RWPE2 (cell line): ENCODE measurements around the gene UXS1.

Experiments used
- ATAC-seq: fragments of 200-7000 bp; cut with Tn5 transposase; 3 replicates; pipeline ENCODE4 v1.9.1; 2021; ENCODE audit warnings: low read depth
- DNase-seq: peaks from one replicate; pipeline ENCODE4 v3.0.0-alpha.2; 2020; ENCODE audit warnings: low spot score
- H3K27ac ChIP-seq: fragments of 450-650 bp; 2 replicates; pipeline ENCODE4 v1.5.1; 2017; ENCODE audit warnings: mild to moderate bottlenecking; ENCODE audit not compliant: poor library complexity, severe bottlenecking
- H3K27me3 ChIP-seq: fragments of 250-450 bp; sonication (Bioruptor Pico); 2 replicates; pipeline ENCODE4 v1.5.1; 2021; ENCODE audit warnings: mild to moderate bottlenecking, moderate library complexity; ENCODE audit not compliant: insufficient read depth, poor library complexity, severe bottlenecking
- H3K36me3 ChIP-seq: fragments of 250-450 bp; sonication (Bioruptor Pico); 2 replicates; pipeline ENCODE4 v1.5.1; 2020; ENCODE audit warnings: low read depth, mild to moderate bottlenecking, moderate library complexity
- H3K4me1 ChIP-seq: fragments of 250-450 bp; sonication (Bioruptor Pico); 2 replicates; pipeline ENCODE4 v1.5.1; 2021; ENCODE audit warnings: mild to moderate bottlenecking, moderate library complexity; ENCODE audit not compliant: insufficient read depth, poor library complexity, severe bottlenecking
- H3K4me3 ChIP-seq: fragments of 250-450 bp; sonication (Bioruptor Pico); 2 replicates; pipeline ENCODE4 v1.5.1; 2021; ENCODE audit warnings: mild to moderate bottlenecking, moderate library complexity; ENCODE audit not compliant: severe bottlenecking
- H3K9me3 ChIP-seq: fragments of 250-450 bp; sonication (Bioruptor Pico); 2 replicates; pipeline ENCODE4 v1.5.1; 2021; ENCODE audit warnings: mild to moderate bottlenecking, moderate library complexity; ENCODE audit not compliant: severe bottlenecking
- TF ChIP-seq, protein P1 (sequence below): fragments of 450-650 bp; IDR thresholded peaks from one replicate; pipeline ENCODE4 v1.5.1; 2017; ENCODE audit warnings: mild to moderate bottlenecking, moderate library complexity; ENCODE audit not compliant: poor library complexity, severe bottlenecking

The UXS1 gene

DNA sequence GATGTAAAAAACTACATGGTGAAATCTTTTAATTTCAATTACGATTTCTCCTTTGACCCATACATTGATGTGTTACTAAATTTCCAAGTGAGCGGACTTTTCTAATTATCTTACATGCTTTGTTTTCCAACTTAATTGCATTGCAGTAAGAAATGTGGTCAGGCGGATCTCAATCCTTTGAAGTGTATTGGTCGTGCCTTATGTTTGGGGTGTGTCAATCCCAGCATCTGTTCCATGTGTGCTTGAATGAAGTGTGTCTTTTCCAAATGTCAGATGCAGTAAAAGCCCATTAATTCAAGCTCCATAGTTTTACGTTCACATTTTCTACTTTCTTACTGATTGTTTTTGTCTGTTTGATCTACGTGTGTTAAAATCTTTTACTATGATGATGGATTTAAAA, 113.1 kb downstream of the UXS1 start:
- Histone ChIP-seq H3K27me3 (peaks cover 6% of the 10 kb centered on the region), H3K9me3 (no peaks in the 10 kb centered on the region), H3K4me3 (no peak overlapping the region), H3K36me3 (no peaks in the 10 kb centered on the region), H3K4me1 (no peaks in the 10 kb centered on the region), H3K27ac (no peak overlapping the region)
- ATAC-seq (no peak), DNase-seq (no peak)
- TF ChIP-seq, protein P1, sequence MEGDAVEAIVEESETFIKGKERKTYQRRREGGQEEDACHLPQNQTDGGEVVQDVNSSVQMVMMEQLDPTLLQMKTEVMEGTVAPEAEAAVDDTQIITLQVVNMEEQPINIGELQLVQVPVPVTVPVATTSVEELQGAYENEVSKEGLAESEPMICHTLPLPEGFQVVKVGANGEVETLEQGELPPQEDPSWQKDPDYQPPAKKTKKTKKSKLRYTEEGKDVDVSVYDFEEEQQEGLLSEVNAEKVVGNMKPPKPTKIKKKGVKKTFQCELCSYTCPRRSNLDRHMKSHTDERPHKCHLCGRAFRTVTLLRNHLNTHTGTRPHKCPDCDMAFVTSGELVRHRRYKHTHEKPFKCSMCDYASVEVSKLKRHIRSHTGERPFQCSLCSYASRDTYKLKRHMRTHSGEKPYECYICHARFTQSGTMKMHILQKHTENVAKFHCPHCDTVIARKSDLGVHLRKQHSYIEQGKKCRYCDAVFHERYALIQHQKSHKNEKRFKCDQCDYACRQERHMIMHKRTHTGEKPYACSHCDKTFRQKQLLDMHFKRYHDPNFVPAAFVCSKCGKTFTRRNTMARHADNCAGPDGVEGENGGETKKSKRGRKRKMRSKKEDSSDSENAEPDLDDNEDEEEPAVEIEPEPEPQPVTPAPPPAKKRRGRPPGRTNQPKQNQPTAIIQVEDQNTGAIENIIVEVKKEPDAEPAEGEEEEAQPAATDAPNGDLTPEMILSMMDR: no peak

DNA sequence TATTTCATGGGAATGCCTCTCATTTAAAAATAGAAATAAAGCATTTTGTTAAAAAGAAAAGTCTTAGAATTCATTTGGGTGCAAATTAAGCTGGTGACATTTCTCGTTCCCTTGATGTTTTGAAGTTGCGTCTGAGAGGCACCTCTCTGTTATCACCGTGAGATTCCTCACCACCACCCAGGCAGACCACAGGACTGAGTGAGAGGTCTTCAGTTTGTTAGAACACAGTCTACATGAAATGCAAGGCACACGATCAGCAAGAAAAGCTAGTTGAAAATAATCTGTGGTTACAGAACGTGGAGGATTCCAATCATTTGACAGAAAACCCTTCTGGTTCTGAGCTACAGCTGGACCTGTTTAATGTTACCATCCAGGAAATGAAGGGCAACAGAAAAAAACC, 116.0 kb downstream of the UXS1 start:
- no peak overlapping the region for H3K27ac ChIP-seq
- H3K4me3 ChIP-seq: no peak overlapping the region
- H3K36me3 ChIP-seq: no peaks in the 10 kb centered on the region
- no peak for DNase-seq
- no peaks in the 10 kb centered on the region for H3K9me3 ChIP-seq
- peaks cover 6% of the 10 kb centered on the region for H3K27me3 ChIP-seq
- TF ChIP-seq, protein P1: no peak
- no peaks in the 10 kb centered on the region for H3K4me1 ChIP-seq
- ATAC-seq: no peak

DNA sequence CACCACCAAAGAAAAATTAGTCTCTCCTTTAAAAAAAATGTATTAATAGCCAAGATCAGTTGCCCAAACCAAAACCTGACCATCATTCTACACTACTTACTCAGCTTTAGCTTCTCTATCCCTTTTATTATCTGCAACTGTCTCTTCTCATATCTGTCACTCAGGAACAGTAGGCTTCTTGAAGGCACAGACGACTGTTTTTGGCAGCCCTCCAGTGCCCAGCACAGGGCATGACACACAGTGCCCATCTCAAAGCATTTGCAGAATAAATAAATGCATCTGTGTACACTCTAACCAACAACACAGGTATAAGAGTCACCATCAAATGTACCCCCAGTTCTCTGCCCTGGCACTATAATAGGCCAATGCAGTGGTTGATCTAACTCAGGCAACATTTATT, 117.2 kb downstream of the UXS1 start:
- DNase-seq: no peak
- Histone ChIP-seq H3K9me3 (no peaks in the 10 kb centered on the region), H3K36me3 (no peaks in the 10 kb centered on the region), H3K4me1 (no peaks in the 10 kb centered on the region), H3K4me3 (no peak overlapping the region), H3K27me3 (peaks cover 6% of the 10 kb centered on the region), H3K27ac (no peak overlapping the region)
- TF ChIP-seq, protein P1: no peak
- ATAC-seq: no peak

DNA sequence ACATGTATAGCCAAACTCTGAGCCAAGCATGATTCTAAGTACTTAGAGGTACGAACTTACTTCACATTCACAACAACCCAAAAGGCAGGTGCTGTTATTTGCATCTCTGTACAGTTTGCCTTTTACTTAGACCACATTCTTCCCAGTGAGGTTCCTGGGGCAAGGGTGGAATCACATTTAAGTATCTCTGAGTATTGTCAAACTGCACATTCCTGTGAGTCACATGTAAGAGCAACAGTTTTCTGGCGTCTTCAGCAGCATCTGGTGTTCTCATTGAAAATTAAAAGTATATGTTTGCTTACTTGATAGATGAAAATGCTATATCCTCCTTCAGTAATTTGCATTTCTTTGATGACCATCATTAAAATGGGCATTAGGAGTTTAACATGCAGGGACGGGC, 119.1 kb downstream of the UXS1 start:
- Histone ChIP-seq H3K36me3 (no peaks in the 10 kb centered on the region), H3K27me3 (peaks cover under 1% of the 10 kb centered on the region), H3K4me1 (no peaks in the 10 kb centered on the region), H3K27ac (no peak overlapping the region), H3K4me3 (no peak overlapping the region), H3K9me3 (no peaks in the 10 kb centered on the region)
- no peak for DNase-seq
- TF ChIP-seq, protein P1: no peak
- ATAC-seq: no peak

DNA sequence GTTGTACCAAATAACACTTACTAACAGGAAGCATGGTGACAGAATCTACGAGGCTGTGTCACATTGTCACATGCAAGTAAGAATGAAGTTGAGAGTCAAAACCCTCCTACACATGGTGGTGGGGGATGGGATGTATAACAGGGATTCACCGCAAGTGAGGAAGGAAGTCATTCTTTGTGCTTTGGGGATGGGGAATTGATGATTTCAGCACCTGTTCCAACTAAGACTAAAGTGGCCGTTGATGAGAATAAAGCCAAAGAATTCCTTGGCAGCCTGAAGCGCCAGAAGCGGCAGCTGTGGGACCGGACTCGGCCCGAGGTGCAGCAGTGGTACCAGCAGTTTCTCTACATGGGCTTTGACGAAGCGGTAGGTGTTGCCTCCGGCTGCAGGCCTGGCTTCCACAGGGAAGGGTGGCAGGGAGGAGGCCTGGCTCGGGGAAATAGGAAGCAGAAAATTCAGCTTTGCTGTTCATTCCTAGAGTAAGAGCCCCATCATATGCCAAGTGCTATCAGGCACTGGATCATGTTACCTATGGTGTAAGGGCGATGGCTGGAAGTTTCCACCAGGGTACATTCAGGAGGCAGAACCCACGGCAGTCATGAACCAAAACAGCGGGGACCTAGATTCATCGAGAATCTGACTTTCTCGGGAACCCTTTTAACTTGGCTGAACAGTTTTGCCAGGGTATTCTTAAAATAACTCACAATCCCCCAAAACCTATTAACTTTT, 120.3 kb downstream of the UXS1 start:
- DNase-seq (no peak), ATAC-seq (no peak; the same call in 2 of the 3 replicates)
- Histone ChIP-seq H3K4me1 (no peaks in the 10 kb centered on the region), H3K9me3 (no peaks in the 10 kb centered on the region), H3K27me3 (no peaks in the 10 kb centered on the region), H3K27ac (no peak overlapping the region), H3K4me3 (no peak overlapping the region), H3K36me3 (no peaks in the 10 kb centered on the region)
- TF ChIP-seq, protein P1: no peak
